SJCRH30 (cell line): Measurements from ENCODE around the gene ACTL8. TPM values are rescaled to one million over a fixed set of nuclear protein-coding genes. Genes with fewer than 3 reads are reported as not detected.

Experiments used
- DNase-seq, 2 experiments: peaks; one replicate each; pipeline ENCODE4 v3.0.0-alpha.2; 2015 to 2020
- H3K27ac ChIP-seq: fragments of 250-450 bp; sonication (Bioruptor Pico); 2 replicates; pipeline ENCODE4 v1.5.1; 2020; ENCODE audit warnings: mild to moderate bottlenecking, moderate library complexity
- H3K27me3 ChIP-seq: fragments of 250-450 bp; sonication (Bioruptor Pico); 2 replicates; pipeline ENCODE4 v1.5.1; 2020; ENCODE audit warnings: mild to moderate bottlenecking, moderate library complexity
- H3K36me3 ChIP-seq: fragments of 250-450 bp; sonication (Bioruptor Pico); 2 replicates; pipeline ENCODE4 v1.5.1; 2020; ENCODE audit warnings: mild to moderate bottlenecking, moderate library complexity
- H3K4me1 ChIP-seq: fragments of 250-450 bp; sonication (Bioruptor Pico); 2 replicates; pipeline ENCODE4 v1.5.1; 2020; ENCODE audit warnings: mild to moderate bottlenecking, moderate library complexity
- H3K4me3 ChIP-seq: fragments of 250-450 bp; sonication (Bioruptor Pico); 2 replicates; pipeline ENCODE4 v1.5.1; 2020; ENCODE audit warnings: mild to moderate bottlenecking, moderate library complexity
- H3K9me3 ChIP-seq: fragments of 250-450 bp; sonication (Bioruptor Pico); replicated peaks from 2 replicates; pipeline ENCODE4 v1.5.1; 2020; ENCODE audit warnings: mild to moderate bottlenecking, moderate library complexity
- total RNA-seq: library from RNA; depleted of rRNA; stranded (reverse); fragments of >200 nt; shearing (Covaris generic); gene quantifications from 2 replicates; pipeline ENCODE4 v1.2.3, GENCODE V29; 2014; rRNA removed

ACTL8 gene
- total RNA-seq, 1 experiment from 2014 or later = 0.08 TPM

- Histone ChIP-seq H3K27ac (no peak overlapping the region), H3K36me3 (no peaks in the 10 kb centered on the region), H3K4me3 (no peak overlapping the region), H3K9me3 (no peaks in the 10 kb centered on the region), H3K4me1 (no peaks in the 10 kb centered on the region), H3K27me3 (peaks cover 4% of the 10 kb centered on the region; the same call in 1 of the 2 replicates)
- DNase-seq = no peak
Measured at GRCh38 chr1:17870679-17871078, 115.5 kb downstream of the ACTL8 start.

GRCh38 chr1:17873007-17873675, 118.0 kb downstream of the ACTL8 start:
- Histone ChIP-seq H3K4me3 (no peak overlapping the region), H3K9me3 (no peaks in the 10 kb centered on the region), H3K27me3 (no peaks in the 10 kb centered on the region; the same call in 1 of the 2 replicates), H3K4me1 (no peaks in the 10 kb centered on the region), H3K27ac (no peak overlapping the region), H3K36me3 (no peaks in the 10 kb centered on the region)
- no peak for DNase-seq

- no peak for DNase-seq
- no peak overlapping the region for H3K27ac ChIP-seq
- H3K27me3 ChIP-seq = no peaks in the 10 kb centered on the region; the same call in 1 of the 2 replicates
- no peak overlapping the region for H3K4me3 ChIP-seq
- H3K4me1 ChIP-seq = no peaks in the 10 kb centered on the region
- H3K9me3 ChIP-seq = no peaks in the 10 kb centered on the region
- no peaks in the 10 kb centered on the region for H3K36me3 ChIP-seq
Measured at GRCh38 chr1:17874231-17874630, 119.1 kb downstream of the ACTL8 start.

- Histone ChIP-seq H3K27ac (no peak overlapping the region), H3K27me3 (no peaks in the 10 kb centered on the region; the same call in 1 of the 2 replicates), H3K4me1 (no peaks in the 10 kb centered on the region), H3K9me3 (no peaks in the 10 kb centered on the region), H3K36me3 (no peaks in the 10 kb centered on the region), H3K4me3 (no peak overlapping the region)
- no peak for DNase-seq
Measured at GRCh38 chr1:17874710-17875109, 119.6 kb downstream of the ACTL8 start.

GRCh38 chr1:17875171-17875881, 120.2 kb downstream of the ACTL8 start:
- no peaks in the 10 kb centered on the region for H3K4me1 ChIP-seq
- H3K36me3 ChIP-seq = no peaks in the 10 kb centered on the region
- DNase-seq = no peak
- no peak overlapping the region for H3K4me3 ChIP-seq
- no peaks in the 10 kb centered on the region for H3K9me3 ChIP-seq
- H3K27me3 ChIP-seq = peaks cover under 1% of the 10 kb centered on the region; the same call in 1 of the 2 replicates
- H3K27ac ChIP-seq = no peak overlapping the region

GRCh38 chr1:17875882-17876280, 120.7 kb downstream of the ACTL8 start:
- no peak overlapping the region for H3K4me3 ChIP-seq
- H3K36me3 ChIP-seq = no peaks in the 10 kb centered on the region
- DNase-seq = no peak
- H3K27me3 ChIP-seq = peaks cover 5% of the 10 kb centered on the region; the same call in 1 of the 2 replicates
- H3K4me1 ChIP-seq = no peaks in the 10 kb centered on the region
- no peaks in the 10 kb centered on the region for H3K9me3 ChIP-seq
- H3K27ac ChIP-seq = no peak overlapping the region

Other genes starting within 250 kb of the ACTL8 start
- 9.2 and 10.5 TPM in 2 replicates for gene ARHGEF10L, start 215.6 kb upstream of the ACTL8 start, total RNA-seq